ENCODE results near the gene PRKCH.

Gene PRKCH

DNA sequence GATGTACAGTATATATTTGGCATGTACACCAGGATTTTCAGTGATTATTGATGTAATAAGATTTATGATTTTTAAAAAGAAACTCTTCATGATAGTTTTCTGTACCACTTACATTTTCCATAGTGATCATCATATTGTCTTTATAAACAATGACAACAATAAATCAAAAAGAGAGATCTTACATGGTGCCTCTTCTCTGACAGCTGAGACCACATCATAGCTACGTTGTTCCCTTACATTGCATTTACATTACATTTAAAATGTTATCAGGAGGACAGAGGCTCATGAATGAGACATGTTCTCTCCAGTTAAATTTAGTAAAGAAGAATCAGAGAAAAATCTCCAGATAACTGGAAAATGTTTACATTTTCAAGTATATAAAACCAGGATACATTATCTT lies 112.4 kb downstream of the PRKCH start:
- no peak for DNase-seq

DNA sequence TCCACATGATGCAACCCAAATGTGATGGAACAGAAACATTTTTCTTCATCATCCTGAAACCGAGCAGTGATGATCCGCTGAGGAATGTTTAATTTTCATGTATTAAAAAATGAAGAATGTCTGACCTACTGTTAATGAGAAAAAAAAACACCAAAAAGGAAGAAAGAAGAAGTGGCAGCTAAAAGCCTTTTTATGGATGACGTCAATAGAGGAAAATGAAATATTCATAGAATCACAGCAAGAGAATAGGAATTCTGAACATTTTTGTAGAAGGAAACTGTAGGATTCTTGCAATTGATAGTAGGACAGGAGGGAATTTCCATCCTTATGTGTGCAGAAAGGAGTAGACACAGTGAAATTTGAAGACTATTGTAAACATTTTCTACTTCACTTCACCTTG lies 112.9 kb downstream of the PRKCH start:
- DNase-seq: no peak

DNA sequence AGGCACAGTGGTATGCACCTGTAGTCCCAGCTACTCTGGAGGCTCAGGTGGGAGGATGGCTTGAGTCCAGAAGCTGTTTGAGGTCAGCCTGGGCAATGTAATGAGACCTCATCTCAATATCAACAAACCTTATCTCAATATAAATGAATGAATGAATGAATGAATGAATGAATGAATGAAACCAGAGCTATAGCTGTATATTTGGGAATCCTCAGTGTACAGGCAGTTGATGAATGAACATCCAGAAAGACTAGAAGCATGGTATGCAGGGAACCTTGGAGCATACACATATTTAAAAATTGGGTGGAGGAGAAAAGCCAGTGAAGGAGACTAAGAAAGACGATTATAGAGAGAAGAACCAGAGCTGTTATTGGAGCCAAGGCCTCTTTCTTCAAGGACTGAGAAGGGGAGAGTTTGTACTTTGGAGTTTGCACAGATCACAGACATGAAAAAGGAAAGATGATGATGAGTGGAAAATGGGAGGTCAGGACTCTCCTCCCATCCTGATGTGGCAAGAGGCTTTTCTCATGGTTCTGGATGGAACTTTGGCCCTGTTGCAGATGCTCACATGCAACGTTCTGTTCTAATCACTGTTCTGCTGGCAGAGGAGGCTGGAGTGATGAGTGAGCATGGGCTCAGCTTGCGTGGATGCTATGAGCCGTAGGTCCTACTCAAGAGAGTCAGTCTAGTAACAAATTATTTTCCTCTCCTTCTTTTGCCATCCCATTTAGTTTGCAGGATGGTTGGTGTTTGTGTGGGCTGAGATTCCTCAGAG lies 114.4 kb downstream of the PRKCH start:
- no peak for DNase-seq

DNA sequence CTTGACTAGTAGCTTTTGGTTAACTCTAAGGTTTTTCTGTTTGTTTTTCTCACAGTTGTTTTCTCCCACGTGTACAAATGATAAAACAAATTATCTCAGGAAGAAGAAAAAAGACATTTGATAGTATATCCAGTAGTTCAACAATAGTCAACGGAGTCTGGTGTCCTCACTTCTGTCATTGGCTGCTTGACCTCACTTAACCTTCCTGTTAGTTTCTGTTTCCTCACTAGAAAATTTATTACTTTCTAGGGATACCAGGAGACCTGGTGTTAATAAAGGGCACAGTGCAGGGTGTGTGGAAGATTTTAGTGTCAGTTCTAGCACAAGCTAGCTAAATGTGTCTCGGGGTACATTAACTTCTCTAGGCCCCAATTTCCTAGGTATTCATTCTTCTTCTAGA lies 116.0 kb downstream of the PRKCH start:
- DNase-seq: no peak

DNA sequence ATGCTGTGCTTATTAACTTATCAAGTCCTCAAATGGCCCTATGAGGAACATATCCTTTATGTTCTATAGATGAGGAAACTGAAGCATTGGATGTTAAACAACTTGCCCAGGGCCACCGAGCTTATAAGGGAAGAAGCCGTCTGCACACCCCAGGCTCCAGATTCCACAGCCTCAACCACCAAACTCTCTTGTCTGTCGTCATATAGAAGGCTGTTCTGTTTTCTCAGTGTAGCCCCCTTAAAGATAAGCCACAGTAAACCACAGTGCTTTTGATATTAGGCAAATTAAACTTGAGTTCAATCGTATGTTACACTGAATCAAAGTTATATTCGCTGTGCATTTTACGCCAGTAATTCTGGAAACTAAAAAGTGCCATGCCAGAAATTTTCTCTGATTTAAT lies 116.7 kb downstream of the PRKCH start:
- no peak for DNase-seq

DNA sequence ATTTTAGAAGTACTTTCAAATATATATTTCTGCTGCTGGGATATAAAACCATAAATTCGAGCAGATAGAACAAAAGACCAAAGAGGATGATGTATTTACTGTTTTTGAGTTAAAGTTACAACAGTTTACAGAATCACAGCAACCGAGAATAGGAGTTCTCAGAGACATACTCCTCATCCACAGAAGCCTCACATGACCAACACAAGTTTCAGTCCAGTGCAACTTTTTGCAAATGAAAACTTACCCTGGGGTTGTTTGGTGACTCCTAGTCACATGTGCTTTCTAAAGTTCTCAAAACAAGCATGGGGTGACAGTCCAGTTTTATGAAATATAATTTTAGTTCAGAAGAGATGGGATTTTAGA lies 117.1 kb downstream of the PRKCH start:
- no peak for DNase-seq

DNA sequence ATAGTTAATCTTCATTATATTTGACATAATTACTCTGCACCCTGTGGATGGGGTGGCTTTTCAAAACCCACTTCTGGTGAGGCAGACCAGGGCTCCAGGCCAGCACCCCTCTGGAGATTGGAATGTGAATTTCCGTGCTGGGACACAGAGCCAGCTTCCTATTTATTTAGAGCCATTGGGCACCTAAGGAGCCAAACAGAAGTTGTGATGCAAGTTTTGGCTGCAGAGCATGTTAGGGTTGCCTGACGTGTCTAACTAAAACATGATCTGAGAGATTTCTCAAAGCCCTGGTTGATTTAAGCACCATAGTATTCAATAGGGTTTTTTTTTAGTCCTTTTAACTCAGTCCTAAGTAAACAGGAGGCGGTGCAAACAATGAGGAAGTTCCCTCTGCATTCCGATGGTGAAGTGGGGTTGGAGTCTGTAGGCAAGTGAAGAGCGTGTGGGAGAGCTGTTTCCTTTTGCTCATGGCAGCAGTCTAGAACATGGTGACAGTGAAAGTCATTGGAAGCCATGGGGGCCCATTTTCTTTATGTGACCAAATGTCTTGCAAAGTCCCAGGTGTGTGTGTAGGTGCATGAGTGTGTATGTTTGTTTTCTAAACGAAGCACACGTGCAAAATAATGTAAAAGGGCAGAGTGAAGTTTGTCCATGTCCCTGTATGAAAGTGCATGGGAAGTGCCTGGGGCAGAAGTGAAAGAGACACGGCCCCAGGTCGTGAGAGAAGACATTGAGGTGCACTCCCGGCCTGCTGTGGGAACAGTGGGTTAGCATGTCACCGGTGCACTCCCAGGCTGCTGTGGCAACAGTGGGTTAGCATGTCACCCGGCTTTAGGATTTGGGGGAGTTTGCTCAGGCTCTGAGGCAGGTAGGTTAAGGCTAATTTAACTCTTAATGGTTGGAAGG lies 117.7 kb downstream of the PRKCH start:
- DNase-seq: no peak

DNA sequence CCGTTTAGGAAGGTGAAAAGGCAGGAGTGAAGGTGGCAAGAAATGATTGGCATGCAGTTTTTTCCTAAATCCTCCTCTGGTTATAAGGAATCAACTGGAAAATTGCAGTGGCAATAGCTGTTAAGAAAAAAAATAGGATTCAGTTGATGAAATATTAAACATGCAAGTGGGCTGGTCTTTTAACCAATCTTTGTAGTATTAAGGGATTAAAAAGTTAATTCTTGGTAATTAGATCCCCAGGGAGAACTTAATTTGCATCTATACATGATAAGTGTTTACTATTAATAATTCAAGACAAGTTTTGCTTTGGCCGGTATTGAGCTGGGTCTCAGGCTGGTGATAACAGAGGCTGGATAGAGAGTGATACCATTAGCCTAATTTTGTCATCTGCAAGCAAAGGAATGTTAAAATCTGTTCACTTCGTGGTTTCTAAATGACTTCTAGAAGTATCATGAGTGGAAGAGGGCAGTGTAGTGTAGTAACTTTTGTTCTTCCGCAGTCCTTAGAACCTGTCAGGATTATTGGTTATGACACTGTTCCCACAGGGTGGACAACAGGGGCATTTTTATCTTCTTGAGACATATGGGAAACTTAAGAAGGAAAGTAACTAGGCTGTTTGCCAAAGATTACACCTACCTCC lies 118.5 kb downstream of the PRKCH start:
- DNase-seq: no peak

DNA sequence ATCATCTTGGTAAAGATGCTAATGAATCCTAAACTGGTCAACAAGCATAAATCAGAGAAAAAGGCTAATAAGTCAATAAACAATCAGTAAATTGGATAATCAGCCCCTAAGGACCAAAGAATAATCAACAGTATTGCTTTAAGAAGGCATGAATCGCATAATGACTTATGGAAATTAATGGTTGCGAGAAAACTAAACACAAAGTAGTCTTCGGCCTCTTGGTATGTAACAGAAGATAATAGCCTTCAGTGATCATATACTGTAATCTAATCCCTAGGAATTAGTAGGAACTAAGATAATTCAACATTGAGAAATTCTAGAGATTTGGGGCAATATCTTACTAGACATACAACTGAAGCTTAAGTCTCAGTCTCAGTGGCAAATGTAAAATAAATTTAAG lies 122.1 kb downstream of the PRKCH start:
- no peak for DNase-seq

DNA sequence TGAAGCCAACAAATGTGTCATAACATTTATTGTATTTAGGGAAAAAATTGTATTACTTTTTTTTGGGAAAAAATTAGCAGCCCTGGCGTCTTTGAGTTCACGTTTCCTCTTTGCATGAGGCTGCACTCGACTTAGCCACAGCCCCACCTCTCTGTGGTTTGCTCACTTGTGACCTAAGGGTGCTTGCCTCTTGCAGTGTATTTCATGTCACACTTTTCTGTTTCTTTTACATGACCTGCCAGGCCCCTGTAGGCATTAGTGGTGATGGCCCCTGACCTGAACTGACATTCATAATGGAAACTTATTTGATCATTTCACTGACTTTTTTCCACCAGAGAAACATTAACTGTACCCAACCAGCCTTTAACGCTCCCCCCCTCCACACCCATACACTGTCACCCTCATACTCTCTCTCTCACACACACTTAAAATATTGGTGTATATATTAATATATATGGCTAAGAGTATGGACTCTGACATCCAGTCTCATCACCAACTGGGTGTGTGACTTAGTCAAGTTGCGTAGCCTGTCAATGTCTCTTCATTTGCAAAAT lies 122.9 kb downstream of the PRKCH start:
- peak in 3 of 4 experiments; percentile 10 to 40 (median 13) for DNase-seq

DNA sequence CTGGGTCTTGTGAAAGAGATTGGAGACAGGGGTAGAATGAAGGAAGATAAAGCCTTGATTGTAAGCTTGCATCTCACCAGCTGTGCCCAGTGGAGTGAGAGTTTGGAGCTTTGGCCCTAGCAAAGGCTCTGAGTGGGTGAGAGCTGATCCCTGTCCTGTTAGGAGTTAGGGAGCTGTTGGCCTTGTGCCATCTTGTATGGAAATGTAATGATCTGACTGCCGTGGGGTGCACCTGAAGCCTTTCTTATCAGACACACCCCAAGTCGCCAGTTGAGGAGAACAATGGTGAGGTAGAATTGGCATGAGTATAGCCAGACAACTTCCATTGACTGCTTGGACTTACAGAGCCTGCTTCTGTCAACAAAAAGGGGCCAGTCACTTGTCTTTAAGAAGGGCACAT lies 130.1 kb downstream of the PRKCH start:
- no peak for DNase-seq

DNA sequence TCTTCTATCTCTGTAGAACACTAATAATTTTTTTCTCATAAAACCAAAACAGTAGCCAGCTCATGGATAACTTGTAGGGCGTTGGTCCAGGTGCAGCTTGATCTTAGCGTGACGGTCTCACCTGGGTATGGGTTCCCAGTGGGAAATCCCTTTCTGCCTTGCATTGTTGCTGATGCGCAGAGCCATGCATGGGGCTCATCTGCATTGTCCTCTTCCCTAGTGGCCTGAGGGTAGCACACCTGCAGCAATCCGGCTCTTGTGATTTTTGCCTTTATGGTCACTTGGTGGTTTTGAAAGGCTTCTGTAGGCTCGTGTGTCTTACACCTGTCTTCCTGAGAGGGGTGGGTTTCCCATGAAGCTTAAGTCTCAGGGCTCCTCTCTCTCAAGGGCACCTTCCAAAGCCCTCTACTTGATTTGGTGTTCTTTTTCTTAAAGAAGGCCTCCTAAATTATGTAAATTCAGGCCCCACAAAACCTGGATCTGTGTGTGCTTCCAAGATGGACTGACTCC lies 130.6 kb downstream of the PRKCH start:
- DNase-seq: no peak

DNA sequence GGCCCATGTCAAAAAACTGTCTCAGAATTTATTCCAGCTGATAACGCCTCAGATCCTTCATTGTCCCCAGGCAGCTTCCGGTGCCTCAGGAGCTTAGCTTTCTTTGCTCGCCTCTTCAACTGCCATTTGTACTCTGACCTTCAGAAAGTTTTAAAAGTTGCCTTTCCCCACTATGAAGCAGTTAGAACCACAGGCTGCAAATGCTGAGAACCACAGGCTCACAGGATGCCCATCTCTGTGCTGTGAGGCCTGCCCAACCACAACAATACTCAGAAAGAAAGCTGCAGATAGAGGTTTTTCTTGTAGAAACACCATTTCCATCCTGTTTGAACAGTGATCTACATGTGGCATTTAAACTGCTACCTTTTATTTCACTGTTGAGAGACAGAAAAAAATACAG lies 131.1 kb downstream of the PRKCH start:
- DNase-seq: peak in 3 of 4 experiments; percentile 5 to 41 (median 34)

DNA sequence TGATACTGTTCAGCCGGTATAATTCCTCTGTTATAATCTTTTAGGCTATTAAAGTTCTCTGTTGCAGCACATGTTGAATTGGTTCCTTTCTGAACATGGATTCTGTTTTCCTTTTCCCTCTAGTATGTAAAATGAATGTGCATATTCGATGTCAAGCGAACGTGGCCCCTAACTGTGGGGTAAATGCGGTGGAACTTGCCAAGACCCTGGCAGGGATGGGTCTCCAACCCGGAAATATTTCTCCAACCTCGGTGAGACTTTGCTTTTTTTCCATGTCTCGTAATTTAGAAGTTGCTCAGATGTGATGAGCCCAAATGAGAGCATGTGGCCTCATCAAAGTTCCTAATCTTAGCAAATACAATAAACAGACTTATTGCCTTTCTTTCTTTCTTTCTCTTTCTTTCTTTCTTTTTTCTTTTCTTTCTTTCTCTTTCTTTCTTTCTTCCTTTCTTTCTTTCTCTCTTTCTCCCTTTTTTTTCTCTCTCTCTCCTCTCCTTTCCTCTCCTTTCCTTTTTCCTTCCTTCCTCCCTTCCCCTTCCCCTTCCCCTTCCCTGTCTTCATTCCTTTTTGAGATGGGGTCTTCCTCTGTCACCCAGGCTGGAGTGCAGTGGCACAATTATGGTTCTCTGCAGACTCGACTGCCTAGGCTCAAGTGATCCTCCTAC lies 131.9 kb downstream of the PRKCH start:
- no peak for DNase-seq

DNA sequence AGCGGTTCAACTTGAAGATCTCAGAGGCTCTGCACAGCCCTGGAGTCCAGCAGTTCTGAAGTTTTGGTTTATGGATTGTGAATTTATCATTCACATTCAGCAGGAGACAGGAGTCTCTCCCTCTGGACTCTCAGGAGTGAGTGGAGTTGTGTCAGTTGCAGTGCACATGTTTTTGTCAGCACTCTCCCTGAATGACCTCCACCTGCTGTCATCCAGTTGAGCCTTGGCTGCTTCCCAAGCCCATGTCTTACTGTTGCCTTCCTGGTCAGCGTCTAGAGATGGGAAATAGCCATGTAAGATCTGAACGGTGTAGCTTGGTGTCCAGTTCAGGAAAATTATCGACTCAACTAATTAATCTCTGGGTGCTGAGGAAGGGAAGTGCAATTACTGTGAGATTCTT lies 133.2 kb downstream of the PRKCH start:
- DNase-seq: no peak

DNA sequence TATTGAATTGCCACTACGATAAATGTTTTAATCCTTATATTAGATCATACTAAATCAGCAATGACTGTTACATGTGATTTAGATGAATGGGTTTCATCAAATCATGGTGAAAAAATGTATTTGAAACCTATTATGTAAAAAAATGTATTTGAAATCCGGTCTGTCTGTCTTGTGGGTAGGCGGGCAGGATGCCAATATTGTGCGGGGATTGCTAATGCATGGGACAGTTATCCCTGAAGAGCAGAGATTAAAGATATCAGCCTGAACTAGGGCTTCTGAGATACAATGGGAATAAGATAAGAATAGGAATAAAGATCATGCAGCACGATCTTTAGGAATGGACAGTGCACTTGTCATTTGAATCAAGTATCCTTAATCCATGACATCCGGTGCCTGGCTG lies 134.0 kb downstream of the PRKCH start:
- DNase-seq: no peak

DNA sequence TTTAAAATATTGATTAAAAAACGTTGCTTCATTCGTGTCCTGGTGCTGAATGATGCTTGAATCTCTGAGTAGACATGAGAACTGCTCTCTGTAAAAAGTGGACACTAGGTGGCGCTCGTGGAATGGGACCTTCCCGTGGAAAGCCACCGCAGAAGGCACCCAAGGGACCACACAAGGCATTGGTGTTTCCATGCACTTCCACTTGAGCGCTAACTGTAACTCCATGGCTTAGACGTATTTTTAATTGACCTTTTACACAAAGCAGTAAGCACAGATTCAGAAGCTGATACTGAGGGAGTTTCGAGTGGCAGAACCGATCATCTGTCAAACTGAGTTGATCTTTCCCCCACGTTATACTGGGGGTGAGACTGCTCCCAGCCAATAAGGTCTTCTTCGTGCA lies 135.3 kb downstream of the PRKCH start:
- peak; percentile 66 to 73 (median 68) for DNase-seq

DNA sequence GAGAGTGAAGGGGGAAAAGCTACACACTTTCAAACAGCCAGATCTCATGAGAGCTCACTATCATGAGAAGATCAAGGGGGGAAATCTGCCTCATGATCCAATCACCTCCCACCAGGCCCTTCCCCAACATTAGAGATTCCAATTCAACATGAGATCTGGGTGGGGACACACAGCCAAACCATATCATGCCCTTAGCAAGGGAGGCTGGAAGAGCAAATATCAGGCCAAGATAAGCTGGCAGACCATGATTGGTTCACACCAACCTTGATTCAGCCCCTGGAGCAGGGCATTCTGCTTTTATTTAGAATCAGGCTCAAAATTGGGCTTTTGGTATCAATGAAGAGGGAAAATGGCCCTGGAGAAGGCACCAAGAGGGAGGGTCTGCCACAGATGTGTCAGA lies 137.4 kb downstream of the PRKCH start:
- DNase-seq: no peak

DNA sequence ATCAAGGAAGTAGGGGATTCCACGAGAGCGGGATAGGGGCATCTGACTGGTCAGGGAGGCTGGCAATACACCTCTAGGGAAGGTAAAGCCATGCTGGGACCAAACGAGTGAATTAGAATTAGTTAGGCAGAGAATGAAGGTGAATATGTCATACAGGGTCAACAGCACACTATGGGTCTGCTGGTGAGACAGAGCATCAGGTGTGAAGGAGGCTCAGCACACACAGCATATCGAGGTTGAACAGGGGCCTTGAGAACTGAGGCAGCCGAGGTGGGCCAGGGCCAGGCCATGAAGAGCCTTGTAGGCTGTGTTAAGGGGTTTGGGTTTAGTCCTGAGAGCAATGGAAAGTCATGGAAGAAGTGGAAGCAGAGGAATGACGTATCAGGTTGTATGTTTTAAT lies 137.8 kb downstream of the PRKCH start:
- no peak for DNase-seq

DNA sequence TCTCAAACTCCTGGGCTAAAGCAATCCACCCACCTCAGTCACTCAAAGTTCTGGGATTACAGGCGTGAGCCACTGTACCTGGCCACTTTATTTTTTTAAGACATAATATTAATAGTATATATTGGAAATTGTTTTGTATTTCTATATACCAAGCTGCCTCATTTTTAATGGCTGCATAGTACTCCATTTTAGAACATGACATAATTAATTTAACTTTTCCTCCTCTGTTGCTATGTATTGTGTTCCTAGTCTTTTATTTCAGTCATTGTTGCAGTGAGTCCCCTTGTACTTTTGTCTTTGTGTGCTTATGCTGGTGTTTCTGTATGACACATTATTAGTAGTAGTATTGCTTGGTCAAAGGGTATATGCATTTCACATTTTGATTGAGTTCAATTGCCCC lies 138.7 kb downstream of the PRKCH start:
- DNase-seq: no peak

DNA sequence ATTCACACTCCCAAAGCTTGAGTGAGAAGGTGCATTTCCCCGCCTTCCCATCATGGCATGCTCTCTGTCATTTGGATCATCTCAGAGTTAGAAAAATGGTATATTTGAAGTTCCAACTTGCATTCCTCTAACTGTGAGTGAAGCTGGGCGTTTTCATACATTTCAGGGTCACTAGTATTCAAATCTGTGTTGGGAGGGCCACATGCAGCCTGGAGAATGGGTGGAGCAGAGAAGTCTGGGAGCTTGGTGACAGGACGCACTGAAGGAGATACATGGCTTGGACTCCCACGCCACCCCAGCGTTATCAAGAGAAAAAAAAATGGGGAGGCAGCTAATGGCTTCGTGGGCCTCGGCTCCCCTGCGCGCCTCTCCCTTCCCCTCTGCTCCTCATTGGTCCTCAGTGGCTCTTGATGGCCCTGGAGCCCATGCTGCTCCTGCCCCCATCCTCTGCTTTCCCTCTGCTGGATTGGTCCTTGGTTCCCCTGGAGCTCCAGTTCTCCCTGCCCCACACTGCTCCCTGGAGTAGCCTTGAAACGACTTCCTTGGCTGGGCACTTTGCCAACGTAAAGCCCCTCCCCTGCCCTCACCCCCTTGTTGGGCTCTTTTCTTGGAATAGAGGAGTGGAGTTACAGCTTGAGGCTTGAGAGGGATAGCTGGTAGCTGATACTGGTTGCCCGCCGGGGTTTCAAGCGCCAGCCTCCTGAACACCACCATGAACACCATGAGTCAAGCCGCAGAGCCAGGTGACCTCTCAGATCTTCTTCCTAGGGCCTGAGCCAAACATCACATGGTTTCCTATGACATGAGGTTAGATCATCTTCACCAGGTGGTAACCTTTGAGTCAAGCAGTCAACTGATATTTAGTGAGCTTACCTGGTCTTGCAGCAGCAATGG lies 139.6 kb downstream of the PRKCH start:
- peak in 3 of 4 experiments; percentile 10 to 25 (median 16) for DNase-seq

All from activated CD4-positive, CD25-positive, alpha-beta regulatory T cell (primary cell).